Measurements from ENCODE around the gene B4GALT3. TPM values are rescaled to one million over a fixed set of nuclear protein-coding genes. Genes with fewer than 3 reads are reported as not detected.

B4GALT3 gene
- polyA plus RNA-seq, 1 experiment, result 21.8 TPM

- H3K27ac ChIP-seq (ENCODE audit: low read depth, low read length), result no peak overlapping the region
- no peak for DNase-seq (ENCODE audit: low read depth, low spot score)
- CTCF ChIA-PET, result interaction anchor here (0.9 to 1.9 kb wide), 7 partner anchors 9 to 155 kb away, joined by 3 to 13 read pairs (median 3); no protein-coding TSS in a partner anchor
- POLR2A ChIA-PET, result interaction anchor here (1.7 kb wide), 1 partner anchor 17 kb away, joined by 4 read pairs; the partner anchor contains the start of gene NDUFS2
- no peaks in the 10 kb centered on the region for H3K27me3 ChIP-seq (ENCODE audit: control insufficient read depth, insufficient read depth, low read length)
- no peaks in the 10 kb centered on the region for H3K9me3 ChIP-seq (ENCODE audit: control insufficient read depth, insufficient read depth, low read length)
- TF ChIP-seq CTCF (IDR thresholded peaks at IDR 0.05; ENCODE audit: low read depth, low read length), result no peak
- H3K4me3 ChIP-seq (ENCODE audit: low read depth, low read length), result no peak overlapping the region
Measured at GRCh38 chr1:161219078-161219892, 42.0 kb upstream of the B4GALT3 start.

GRCh38 chr1:161218301-161219077 lies 41.2 kb upstream of the B4GALT3 start:
- no peak for TF ChIP-seq CTCF (IDR thresholded peaks at IDR 0.05; ENCODE audit: low read depth, low read length)
- no peaks in the 10 kb centered on the region for H3K9me3 ChIP-seq (ENCODE audit: control insufficient read depth, insufficient read depth, low read length)
- CTCF ChIA-PET, result interaction anchor here (1.0 to 1.9 kb wide), 5 partner anchors 8 to 73 kb away, joined by 3 to 13 read pairs (median 4); no protein-coding TSS in a partner anchor
- H3K27me3 ChIP-seq (ENCODE audit: control insufficient read depth, insufficient read depth, low read length), result no peaks in the 10 kb centered on the region
- POLR2A ChIA-PET, result interaction anchor here (1.7 kb wide), 1 partner anchor 17 kb away, joined by 4 read pairs; the partner anchor contains the start of gene NDUFS2
- no peak for DNase-seq (ENCODE audit: low read depth, low spot score)
- H3K27ac ChIP-seq (ENCODE audit: low read depth, low read length), result no peak overlapping the region
- no peak overlapping the region for H3K4me3 ChIP-seq (ENCODE audit: low read depth, low read length)

GRCh38 chr1:161217831-161218230 lies 40.5 kb upstream of the B4GALT3 start:
- peak overlapping the region; percentile 21 for H3K27ac ChIP-seq (ENCODE audit: low read depth, low read length)
- no peak for DNase-seq (ENCODE audit: low read depth, low spot score)
- POLR2A ChIA-PET, result no interaction called here
- no peaks in the 10 kb centered on the region for H3K27me3 ChIP-seq (ENCODE audit: control insufficient read depth, insufficient read depth, low read length)
- H3K9me3 ChIP-seq (ENCODE audit: control insufficient read depth, insufficient read depth, low read length), result no peaks in the 10 kb centered on the region
- CTCF ChIA-PET, result interaction anchor here (1.9 to 3.5 kb wide), 3 partner anchors 7 to 164 kb away, joined by 13 to 62 read pairs (median 14); partner anchors contain the start of gene TOMM40L
- TF ChIP-seq CTCF (IDR thresholded peaks at IDR 0.05; ENCODE audit: low read depth, low read length), result no peak
- H3K4me3 ChIP-seq (ENCODE audit: low read depth, low read length), result no peak overlapping the region

GRCh38 chr1:161216945-161217712 lies 39.8 kb upstream of the B4GALT3 start:
- Histone ChIP-seq H3K27me3 (ENCODE audit: control insufficient read depth, insufficient read depth, low read length) (no peaks in the 10 kb centered on the region), H3K27ac (ENCODE audit: low read depth, low read length) (peak overlapping the region; percentile 69), H3K4me3 (ENCODE audit: low read depth, low read length) (no peak overlapping the region), H3K9me3 (ENCODE audit: control insufficient read depth, insufficient read depth, low read length) (no peaks in the 10 kb centered on the region)
- no peak for DNase-seq (ENCODE audit: low read depth, low spot score)
- POLR2A ChIA-PET, result interaction anchor here (0.6 to 2.3 kb wide), 4 partner anchors 9 to 18 kb away, joined by 3 to 9 read pairs (median 6); partner anchors contain the start of genes ADAMTS4, NDUFS2 and TOMM40L
- CTCF ChIA-PET, result interaction anchor here (0.6 to 3.5 kb wide), 7 partner anchors 9 to 1303 kb away, joined by 3 to 62 read pairs (median 5); partner anchors contain the start of gene TOMM40L
- no peak for TF ChIP-seq CTCF (IDR thresholded peaks at IDR 0.05; ENCODE audit: low read depth, low read length)
